ENCODE measurements around the gene THSD7A. TPM values are rescaled to one million over a fixed set of nuclear protein-coding genes. Genes with fewer than 3 reads are reported as not detected.
"Not testable (repeated sequence)": the region's sequence is repeated elsewhere in the genome, so short reads cannot be mapped to it uniquely, and the experiment has no call there.

Gene THSD7A
- total RNA-seq, 2 experiments from 2014 or later: not detected

DNA sequence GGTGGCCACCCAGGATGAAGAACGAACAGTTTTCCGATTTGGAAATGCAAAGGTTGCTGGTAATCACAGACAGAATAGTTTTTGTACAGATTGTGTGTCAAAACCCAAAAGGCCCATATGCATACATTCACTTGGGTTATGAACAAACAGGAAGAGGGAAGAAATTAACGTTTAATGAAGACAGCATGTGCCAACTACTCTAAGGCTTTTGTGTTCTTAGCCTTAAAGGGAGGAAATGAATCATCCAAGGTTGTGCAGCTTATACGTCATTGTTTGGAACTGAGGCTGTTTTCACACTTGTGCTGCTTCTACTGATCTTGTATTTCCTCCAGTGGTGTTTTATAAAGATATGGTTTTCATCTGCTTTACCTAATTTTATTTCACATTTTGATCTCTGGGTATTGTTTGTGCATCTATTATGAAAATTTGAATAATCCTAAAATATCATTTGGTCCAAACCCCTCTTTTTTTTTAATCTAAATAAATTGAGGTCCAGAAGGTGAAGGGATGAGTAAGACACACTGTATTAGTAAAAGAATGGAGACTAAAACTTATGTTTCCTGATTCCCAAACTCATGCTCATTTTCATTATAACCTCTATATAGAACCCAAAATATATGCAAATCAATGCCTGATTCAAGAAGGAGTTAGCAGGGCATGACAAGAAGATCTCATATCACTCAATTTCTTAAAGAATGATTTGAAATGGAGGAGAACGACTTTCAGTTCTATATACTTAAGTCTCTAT is 373.1 kb downstream of the THSD7A start:
- Mint-ChIP-seq H3K36me3 (no peaks in the 10 kb centered on the region), H3K27me3 (no peaks in the 10 kb centered on the region)

DNA sequence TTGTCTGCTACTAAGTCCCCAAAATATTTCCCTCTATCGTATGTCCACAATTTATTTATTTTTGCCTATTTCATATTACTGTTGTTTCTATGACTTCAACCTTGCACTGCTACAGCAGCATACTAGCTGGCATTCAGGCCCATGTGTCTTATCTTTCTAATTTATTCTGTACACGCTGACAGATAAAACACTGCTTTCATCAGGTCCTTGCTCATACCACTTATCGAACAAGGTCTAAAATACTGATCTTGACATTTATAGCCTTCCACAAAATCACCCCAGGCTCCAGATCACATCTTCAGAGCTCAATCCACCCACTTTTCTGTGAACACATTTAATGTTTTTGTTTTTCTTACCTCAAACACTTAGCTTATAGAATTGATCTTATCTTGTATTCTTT is 374.6 kb downstream of the THSD7A start:
- no peaks in the 10 kb centered on the region for H3K4me1 Mint-ChIP-seq
- POLR2A ChIA-PET: no interaction called here

More for the DNA sequence above, 373.1 kb downstream of the THSD7A start:
- Mint-ChIP-seq H3K4me1 (no peaks in the 10 kb centered on the region), H3K27ac (no peak overlapping the region), H3K9me3 (no peaks in the 10 kb centered on the region), H3K4me3 (no peak overlapping the region)
- DNase-seq (no peak), ATAC-seq (ENCODE audit: low read depth) (no peak)
- POLR2A ChIA-PET: no interaction called here

DNA sequence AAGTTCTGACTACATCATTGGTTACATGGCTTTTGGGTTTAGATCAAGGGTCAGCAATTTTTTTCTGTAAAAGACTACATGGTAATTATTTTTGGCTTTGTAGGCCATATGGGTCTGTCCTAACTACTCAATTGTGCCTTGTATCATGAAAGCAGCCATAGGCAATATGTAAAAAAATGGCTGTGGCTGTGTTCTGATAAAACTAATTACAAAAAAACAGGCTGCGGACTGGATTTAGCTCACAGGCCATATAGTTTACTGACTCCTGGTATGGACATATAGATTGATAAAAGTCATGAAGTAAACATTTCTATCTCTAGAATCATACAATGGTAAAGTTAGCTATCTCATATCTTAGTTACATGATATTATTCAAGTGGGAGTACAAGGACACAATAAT is 375.4 kb downstream of the THSD7A start:
- no peaks in the 10 kb centered on the region for H3K4me1 Mint-ChIP-seq
- H3K36me3 Mint-ChIP-seq: no peaks in the 10 kb centered on the region
- H3K27me3 Mint-ChIP-seq: no peaks in the 10 kb centered on the region
- H3K9me3 Mint-ChIP-seq: no peaks in the 10 kb centered on the region
- no peak overlapping the region for H3K4me3 Mint-ChIP-seq
- ATAC-seq (ENCODE audit: low read depth): no peak
- no peak overlapping the region for H3K27ac Mint-ChIP-seq
- POLR2A ChIA-PET: no interaction called here
- no peak for DNase-seq

More for the DNA sequence above, 374.6 kb downstream of the THSD7A start:
- no peak for ATAC-seq (ENCODE audit: low read depth)
- Mint-ChIP-seq H3K4me3 (no peak overlapping the region), H3K36me3 (no peaks in the 10 kb centered on the region), H3K9me3 (no peaks in the 10 kb centered on the region), H3K27ac (no peak overlapping the region), H3K27me3 (no peaks in the 10 kb centered on the region)
- no peak for DNase-seq

DNA sequence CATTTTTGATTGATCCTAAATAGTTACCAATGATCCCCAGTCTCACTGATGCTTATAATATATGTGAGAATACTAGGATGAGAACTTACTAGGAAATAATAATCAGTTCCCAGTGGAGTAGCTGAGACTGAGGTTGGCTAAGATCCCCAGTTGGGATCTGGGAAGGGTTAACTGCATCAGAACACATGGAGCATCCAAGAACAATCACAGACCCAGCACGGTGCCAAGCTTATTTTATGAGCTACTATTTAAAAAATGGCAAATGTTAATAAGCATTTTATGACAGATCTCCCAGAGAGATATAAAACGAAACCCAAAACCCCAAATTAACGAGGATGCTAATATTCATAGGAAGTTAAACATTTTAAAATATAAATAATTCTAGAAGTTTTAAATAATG is 379.5 kb downstream of the THSD7A start:
- ATAC-seq (ENCODE audit: low read depth) (no peak), DNase-seq (no peak)
- Mint-ChIP-seq H3K4me1 (no peaks in the 10 kb centered on the region), H3K27me3 (no peaks in the 10 kb centered on the region), H3K36me3 (no peaks in the 10 kb centered on the region), H3K4me3 (no peak overlapping the region), H3K27ac (no peak overlapping the region), H3K9me3 (no peaks in the 10 kb centered on the region)
- POLR2A ChIA-PET: no interaction called here

DNA sequence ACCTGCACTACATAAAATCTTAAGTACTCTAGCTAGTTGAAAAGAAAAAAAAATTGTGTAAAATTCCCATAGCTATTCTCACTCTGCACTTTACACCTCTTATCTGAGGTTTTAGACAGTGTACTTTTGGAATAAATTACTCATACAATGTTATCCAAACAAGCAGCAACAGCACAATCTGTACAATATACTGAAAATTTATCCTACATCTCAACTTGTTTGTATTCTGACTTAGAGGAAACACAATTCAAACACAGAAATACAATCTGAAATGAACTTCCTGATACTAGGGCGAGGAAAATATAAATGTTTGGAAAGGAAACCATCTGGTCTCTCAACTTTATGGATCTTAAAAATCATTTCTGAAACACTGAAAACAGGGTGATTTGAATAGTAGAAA is 381.7 kb downstream of the THSD7A start:
- DNase-seq (no peak), ATAC-seq (ENCODE audit: low read depth) (no peak)
- Mint-ChIP-seq H3K27ac (no peak overlapping the region), H3K4me1 (no peaks in the 10 kb centered on the region), H3K36me3 (no peaks in the 10 kb centered on the region), H3K4me3 (no peak overlapping the region), H3K9me3 (no peaks in the 10 kb centered on the region), H3K27me3 (no peaks in the 10 kb centered on the region)
- POLR2A ChIA-PET: no interaction called here

DNA sequence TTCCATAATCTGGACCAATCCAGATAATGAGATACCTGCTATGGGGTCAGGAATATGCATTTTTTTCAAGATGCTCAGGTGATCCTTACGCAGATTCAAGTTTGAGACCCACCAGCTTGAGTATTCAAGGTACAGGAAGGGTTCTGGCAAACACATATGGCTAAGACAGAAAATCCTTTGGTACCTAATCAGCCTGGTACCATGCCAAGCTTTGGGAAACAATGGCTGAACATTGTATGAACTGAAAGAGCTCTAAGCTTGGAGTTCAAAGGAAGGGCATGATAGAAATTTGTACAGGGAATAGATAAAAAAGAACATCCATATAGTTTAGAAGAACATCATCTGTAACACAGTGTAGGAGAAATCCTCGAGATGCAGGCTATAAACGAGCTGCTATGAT is 382.7 kb downstream of the THSD7A start:
- no peak for ATAC-seq (ENCODE audit: low read depth)
- Mint-ChIP-seq H3K4me3 (no peak overlapping the region), H3K36me3 (no peaks in the 10 kb centered on the region), H3K27ac (no peak overlapping the region), H3K4me1 (no peaks in the 10 kb centered on the region), H3K9me3 (no peaks in the 10 kb centered on the region), H3K27me3 (no peaks in the 10 kb centered on the region)
- DNase-seq: no peak
- POLR2A ChIA-PET: no interaction called here

DNA sequence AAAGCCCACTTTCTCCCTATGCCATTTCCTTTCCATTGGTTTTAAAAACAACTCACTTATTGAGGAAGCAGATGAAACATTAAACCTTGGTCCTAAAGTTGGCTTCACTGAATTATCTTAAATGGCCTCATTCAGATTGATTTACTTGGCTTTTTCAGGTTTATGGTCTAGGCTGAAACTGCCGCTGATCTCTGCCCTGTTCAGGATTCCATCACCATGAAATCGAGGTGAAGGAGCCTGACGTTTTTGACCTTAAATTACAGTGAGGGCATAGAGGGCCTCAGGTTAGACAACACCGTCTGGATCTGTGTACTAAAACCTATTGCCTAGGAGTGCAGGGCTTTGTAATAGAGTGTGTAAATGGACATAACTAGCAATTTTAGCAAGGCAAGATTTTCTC is 383.7 kb downstream of the THSD7A start:
- H3K27ac Mint-ChIP-seq: no peak overlapping the region
- no peaks in the 10 kb centered on the region for H3K4me1 Mint-ChIP-seq
- no peaks in the 10 kb centered on the region for H3K36me3 Mint-ChIP-seq
- ATAC-seq (ENCODE audit: low read depth) (no peak), DNase-seq (no peak)
- POLR2A ChIA-PET: no interaction called here
- H3K4me3 Mint-ChIP-seq: no peak overlapping the region
- no peaks in the 10 kb centered on the region for H3K27me3 Mint-ChIP-seq
- no peaks in the 10 kb centered on the region for H3K9me3 Mint-ChIP-seq

DNA sequence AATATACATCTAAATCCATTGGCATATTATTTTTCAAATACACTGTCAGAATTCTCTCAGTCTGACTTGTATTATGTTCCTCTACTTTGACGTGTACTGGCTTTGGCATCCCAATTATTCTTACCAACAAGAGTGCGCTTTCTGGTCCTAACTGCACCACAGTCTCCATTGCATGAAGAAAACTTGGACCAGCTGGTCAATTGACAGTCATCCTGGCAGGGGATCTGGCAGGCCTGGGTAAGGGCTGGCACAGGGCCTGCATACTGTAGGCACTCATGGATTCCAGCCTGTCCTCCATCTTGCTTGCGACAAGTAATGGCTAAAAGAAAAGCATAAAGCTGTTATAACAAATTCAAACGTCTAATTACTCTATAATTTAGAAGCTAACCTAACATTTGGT is 384.9 kb downstream of the THSD7A start:
- no peak overlapping the region for H3K27ac Mint-ChIP-seq
- H3K4me3 Mint-ChIP-seq: no peak overlapping the region
- POLR2A ChIA-PET: no interaction called here
- no peaks in the 10 kb centered on the region for H3K27me3 Mint-ChIP-seq
- no peak for ATAC-seq (ENCODE audit: low read depth)
- no peaks in the 10 kb centered on the region for H3K9me3 Mint-ChIP-seq
- H3K36me3 Mint-ChIP-seq: no peaks in the 10 kb centered on the region
- no peaks in the 10 kb centered on the region for H3K4me1 Mint-ChIP-seq
- DNase-seq: no peak

DNA sequence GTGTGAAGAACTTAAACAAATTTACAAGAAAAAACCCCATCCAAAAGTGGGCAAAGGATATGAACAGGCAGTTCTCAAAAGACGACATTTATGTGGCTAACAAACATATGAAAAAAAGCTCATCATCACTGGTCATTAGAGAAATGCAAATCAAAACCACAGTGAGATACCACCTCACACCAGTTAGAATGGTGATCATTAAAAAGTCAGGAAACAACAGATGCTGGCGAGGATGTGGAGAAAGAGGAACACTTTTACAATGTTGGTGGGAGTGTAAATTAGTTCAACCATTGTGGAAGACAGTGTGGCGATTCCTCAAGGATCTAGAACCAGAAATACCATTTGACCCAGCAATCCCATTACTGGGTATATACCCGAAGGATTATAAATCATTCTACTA is 388.1 kb downstream of the THSD7A start:
- H3K27ac Mint-ChIP-seq; POLR2A ChIA-PET; H3K9me3 Mint-ChIP-seq; H3K4me1 Mint-ChIP-seq; ATAC-seq (ENCODE audit: low read depth); H3K4me3 Mint-ChIP-seq; DNase-seq; H3K27me3 Mint-ChIP-seq; H3K36me3 Mint-ChIP-seq: not testable (repeated sequence)

DNA sequence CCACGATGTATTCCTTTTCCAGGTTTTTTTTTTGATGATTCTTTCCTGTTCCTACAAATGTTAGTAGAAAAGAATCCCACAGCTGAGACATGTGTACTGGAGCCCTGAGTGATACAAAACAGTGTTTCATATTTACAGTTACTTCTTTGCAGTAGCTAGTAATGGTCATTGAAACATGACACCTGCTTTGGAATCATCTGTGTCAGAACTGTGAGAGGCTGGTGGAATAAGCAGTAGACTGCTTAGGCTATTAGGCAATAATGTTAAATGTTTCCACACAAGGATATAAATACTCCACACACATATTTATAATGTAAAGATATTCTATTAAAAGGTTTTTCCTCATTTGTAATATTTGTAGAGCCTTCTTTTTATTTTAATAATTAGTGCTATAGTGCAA is 394.0 kb downstream of the THSD7A start:
- Mint-ChIP-seq H3K4me1 (no peaks in the 10 kb centered on the region), H3K27ac (no peak overlapping the region), H3K36me3 (no peaks in the 10 kb centered on the region), H3K4me3 (no peak overlapping the region), H3K9me3 (no peaks in the 10 kb centered on the region), H3K27me3 (no peaks in the 10 kb centered on the region)
- POLR2A ChIA-PET: no interaction called here
- ATAC-seq (ENCODE audit: low read depth) (no peak), DNase-seq (no peak)

DNA sequence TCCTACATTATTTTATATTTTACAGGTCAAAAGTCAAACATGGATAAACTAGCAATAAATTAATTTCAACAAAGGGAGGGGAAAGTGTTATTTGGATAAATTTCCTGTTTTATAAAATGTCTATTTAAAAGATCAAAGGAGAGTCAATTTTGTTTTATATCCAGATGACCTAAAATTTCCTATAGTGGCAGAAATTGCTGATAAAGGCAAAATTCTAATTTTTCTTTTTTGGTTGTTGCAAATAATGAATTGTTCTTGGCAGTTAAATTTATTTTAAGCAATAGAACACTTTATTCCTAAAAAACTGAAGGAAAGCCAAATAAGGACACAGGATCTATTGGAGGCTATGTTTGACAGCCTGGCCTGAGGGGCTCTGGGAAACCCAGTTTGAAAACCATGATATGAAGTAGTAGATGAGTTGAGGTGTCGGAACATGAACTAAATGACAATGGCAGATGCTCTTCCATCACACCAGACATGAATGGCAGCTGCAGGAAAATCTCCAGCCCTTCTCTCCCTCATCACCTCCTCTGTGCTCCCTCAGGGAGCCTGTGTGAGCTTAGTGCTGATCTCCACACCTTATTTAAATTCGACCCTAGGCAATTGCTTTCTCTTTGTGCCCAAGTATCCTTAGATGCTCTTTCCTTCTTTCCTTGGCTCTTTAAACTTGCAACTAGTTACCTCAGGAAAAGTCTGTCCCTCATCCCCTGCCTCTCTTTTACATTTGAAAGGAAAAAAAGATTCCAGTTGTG is 395.0 kb downstream of the THSD7A start:
- no peak for DNase-seq
- no peaks in the 10 kb centered on the region for H3K9me3 Mint-ChIP-seq
- H3K27me3 Mint-ChIP-seq: no peaks in the 10 kb centered on the region
- no peaks in the 10 kb centered on the region for H3K4me1 Mint-ChIP-seq
- no peak for ATAC-seq (ENCODE audit: low read depth)
- no peak overlapping the region for H3K27ac Mint-ChIP-seq
- H3K4me3 Mint-ChIP-seq: no peak overlapping the region
- no peaks in the 10 kb centered on the region for H3K36me3 Mint-ChIP-seq
- POLR2A ChIA-PET: no interaction called here

DNA sequence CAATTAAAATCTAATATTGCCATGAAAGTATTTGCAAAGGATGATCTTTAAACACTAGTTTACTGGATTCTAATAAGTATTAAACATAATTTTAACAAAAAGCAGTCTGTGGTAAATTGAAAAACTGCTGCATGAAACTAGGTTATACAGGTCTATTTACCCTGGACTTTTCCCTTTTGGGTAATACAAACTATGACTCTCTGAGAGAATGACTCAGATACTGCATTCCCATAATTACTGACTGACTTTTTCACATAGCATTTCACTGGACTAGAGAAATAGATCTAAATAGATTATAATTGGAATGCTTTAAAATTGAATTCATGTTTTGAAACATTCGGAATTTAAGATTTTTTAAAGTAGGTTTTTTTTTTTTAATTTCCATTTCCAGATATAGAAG is 395.7 kb downstream of the THSD7A start:
- Mint-ChIP-seq H3K4me3 (no peak overlapping the region), H3K36me3 (no peaks in the 10 kb centered on the region), H3K27me3 (no peaks in the 10 kb centered on the region), H3K9me3 (no peaks in the 10 kb centered on the region), H3K27ac (no peak overlapping the region), H3K4me1 (no peaks in the 10 kb centered on the region)
- ATAC-seq (ENCODE audit: low read depth) (no peak), DNase-seq (no peak)
- POLR2A ChIA-PET: no interaction called here

DNA sequence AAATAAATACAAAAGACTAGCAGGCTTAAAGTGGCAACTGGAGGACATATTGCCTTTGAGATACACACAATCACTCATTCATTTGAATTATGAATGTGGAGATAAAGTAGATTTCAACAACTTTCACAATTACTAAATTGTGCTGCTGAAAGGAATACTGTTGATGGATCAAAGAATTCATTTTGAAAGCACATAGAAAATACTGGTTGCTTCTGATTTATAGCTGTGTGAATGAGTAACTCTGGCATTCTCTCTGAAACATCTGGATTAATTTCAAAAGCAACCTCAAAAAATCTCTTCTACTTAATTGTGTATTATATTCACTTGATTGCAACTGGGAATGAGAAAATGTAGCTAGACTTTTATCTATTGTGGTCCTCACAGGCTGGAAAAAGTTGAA is 397.6 kb downstream of the THSD7A start:
- Mint-ChIP-seq H3K9me3 (no peaks in the 10 kb centered on the region), H3K4me1 (no peaks in the 10 kb centered on the region), H3K4me3 (no peak overlapping the region), H3K36me3 (no peaks in the 10 kb centered on the region), H3K27me3 (no peaks in the 10 kb centered on the region), H3K27ac (no peak overlapping the region)
- ATAC-seq (ENCODE audit: low read depth): no peak
- no peak for DNase-seq
- POLR2A ChIA-PET: no interaction called here

DNA sequence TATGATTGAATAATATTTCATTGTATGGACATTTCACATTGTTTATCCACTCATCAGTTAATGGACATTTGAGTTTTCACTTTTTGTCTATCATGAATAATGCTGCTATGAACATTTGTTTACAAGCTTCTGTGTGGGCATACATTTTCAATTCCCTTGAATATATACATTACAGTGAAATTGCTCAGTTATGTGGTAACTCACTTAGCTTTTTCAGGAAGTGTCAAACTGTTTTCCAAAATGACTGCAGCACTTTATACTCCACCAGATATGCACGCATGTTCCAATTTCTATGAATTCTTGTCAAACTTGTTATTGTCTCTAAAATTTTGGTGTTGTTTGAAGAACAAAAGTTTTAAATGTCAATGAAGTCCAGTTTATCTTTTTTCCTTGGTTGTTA is 401.2 kb downstream of the THSD7A start:
- Mint-ChIP-seq H3K4me1 (no peaks in the 10 kb centered on the region), H3K9me3 (no peaks in the 10 kb centered on the region), H3K36me3 (no peaks in the 10 kb centered on the region), H3K27ac (no peak overlapping the region), H3K27me3 (no peaks in the 10 kb centered on the region), H3K4me3 (no peak overlapping the region)
- no peak for ATAC-seq (ENCODE audit: low read depth)
- POLR2A ChIA-PET: no interaction called here
- DNase-seq: no peak

All from activated naive CD8-positive, alpha-beta T cell treated with anti-CD3 and anti-CD28 coated beads, Interleukin-2, amount 10 ng/mL, durations not matched to agents 7 days and 5 days (primary cell).